ENCODE data around the gene ITIH1. TPM values are rescaled to one million over a fixed set of nuclear protein-coding genes. Genes with fewer than 3 reads are reported as not detected.

Gene ITIH1
- total RNA-seq, 1 donor: not detected

DNA sequence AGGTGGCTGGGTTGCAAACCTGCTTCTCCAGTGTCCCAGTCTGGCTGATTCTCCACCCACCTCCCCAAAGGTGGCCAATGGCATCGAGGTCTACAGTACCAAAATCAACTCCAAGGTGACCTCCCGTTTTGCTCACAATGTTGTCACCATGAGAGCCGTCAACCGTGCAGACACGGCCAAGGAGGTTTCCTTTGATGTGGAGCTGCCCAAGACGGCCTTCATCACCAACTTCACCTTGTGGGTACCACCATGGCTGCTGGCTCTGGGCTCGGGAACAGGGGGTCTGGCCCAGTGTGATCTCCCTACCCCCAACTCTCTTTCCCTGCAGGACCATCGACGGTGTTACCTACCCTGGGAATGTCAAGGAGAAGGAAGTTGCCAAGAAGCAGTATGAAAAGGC lies 19.0 kb downstream of the ITIH1 start:
- H3K27me3 ChIP-seq (ENCODE audit: insufficient read depth, low read length): peaks cover 5% of the 10 kb centered on the region
- TF ChIP-seq, protein P1, sequence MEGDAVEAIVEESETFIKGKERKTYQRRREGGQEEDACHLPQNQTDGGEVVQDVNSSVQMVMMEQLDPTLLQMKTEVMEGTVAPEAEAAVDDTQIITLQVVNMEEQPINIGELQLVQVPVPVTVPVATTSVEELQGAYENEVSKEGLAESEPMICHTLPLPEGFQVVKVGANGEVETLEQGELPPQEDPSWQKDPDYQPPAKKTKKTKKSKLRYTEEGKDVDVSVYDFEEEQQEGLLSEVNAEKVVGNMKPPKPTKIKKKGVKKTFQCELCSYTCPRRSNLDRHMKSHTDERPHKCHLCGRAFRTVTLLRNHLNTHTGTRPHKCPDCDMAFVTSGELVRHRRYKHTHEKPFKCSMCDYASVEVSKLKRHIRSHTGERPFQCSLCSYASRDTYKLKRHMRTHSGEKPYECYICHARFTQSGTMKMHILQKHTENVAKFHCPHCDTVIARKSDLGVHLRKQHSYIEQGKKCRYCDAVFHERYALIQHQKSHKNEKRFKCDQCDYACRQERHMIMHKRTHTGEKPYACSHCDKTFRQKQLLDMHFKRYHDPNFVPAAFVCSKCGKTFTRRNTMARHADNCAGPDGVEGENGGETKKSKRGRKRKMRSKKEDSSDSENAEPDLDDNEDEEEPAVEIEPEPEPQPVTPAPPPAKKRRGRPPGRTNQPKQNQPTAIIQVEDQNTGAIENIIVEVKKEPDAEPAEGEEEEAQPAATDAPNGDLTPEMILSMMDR (IDR thresholded peaks at IDR 0.05; ENCODE audit: extremely low read depth, low read depth, low read length): no peak
- no peaks in the 10 kb centered on the region for H3K9me3 ChIP-seq (ENCODE audit: low read depth, low read length)

GRCh38 chr3:52798376-52798977 lies 21.1 kb downstream of the ITIH1 start:
- TF ChIP-seq, protein P1 (IDR thresholded peaks at IDR 0.05; ENCODE audit: extremely low read depth, low read depth, low read length): no peak
- Histone ChIP-seq H3K27ac (ENCODE audit: low read depth, low read length) (no peak overlapping the region), H4K20me1 (ENCODE audit: insufficient read depth, low read length) (no peaks in the 10 kb centered on the region), H2AFZ (ENCODE audit: low read length) (no peak overlapping the region), H3K4me2 (ENCODE audit: insufficient read depth, low read length) (no peak overlapping the region), H3K27me3 (ENCODE audit: insufficient read depth, low read length) (no peaks in the 10 kb centered on the region), H3K9me3 (ENCODE audit: low read depth, low read length) (no peaks in the 10 kb centered on the region), H3K4me3 (ENCODE audit: insufficient read depth, low read length) (no peak overlapping the region), H3K36me3 (ENCODE audit: insufficient read depth, low read length) (no peaks in the 10 kb centered on the region), H3K79me2 (ENCODE audit: insufficient read depth, low read length) (no peaks in the 10 kb centered on the region), H3K4me1 (ENCODE audit: insufficient read depth, low read length) (peaks cover 3% of the 10 kb centered on the region)
- DNase-seq (ENCODE audit: insufficient read length, low spot score, missing footprints): peak; percentile 87

More for the DNA sequence above, 19.0 kb downstream of the ITIH1 start:
- Histone ChIP-seq H3K4me1 (ENCODE audit: insufficient read depth, low read length) (no peaks in the 10 kb centered on the region), H3K36me3 (ENCODE audit: insufficient read depth, low read length) (no peaks in the 10 kb centered on the region), H2AFZ (ENCODE audit: low read length) (no peak overlapping the region), H3K27ac (ENCODE audit: low read depth, low read length) (no peak overlapping the region), H3K4me3 (ENCODE audit: insufficient read depth, low read length) (no peak overlapping the region), H3K4me2 (ENCODE audit: insufficient read depth, low read length) (no peak overlapping the region), H3K79me2 (ENCODE audit: insufficient read depth, low read length) (no peaks in the 10 kb centered on the region), H4K20me1 (ENCODE audit: insufficient read depth, low read length) (no peaks in the 10 kb centered on the region)
- DNase-seq (ENCODE audit: insufficient read length, low spot score, missing footprints): peak; percentile 58

DNA sequence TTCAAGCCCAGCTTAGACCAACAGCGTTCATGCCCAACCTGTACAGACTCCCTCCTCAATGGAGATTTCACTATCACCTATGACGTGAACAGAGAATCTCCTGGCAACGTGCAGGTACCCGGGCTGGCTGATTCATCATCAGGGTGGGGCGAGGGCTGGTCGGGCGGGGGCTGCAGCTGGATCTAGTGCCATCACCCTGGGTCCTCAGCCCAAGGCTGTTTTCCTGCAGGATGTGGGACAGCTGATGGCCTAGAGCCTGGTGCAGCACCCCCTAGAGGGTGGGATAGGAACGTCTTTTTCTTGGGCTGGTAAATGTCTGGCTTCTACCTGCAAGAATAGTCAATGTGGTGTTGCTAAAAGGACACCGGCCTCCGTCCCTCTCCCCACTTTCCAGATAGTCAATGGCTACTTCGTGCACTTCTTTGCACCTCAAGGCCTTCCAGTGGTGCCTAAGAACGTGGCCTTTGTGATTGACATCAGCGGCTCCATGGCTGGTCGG lies 21.6 kb downstream of the ITIH1 start:
- Histone ChIP-seq H3K27ac (ENCODE audit: low read depth, low read length) (no peak overlapping the region), H2AFZ (ENCODE audit: low read length) (no peak overlapping the region), H3K4me2 (ENCODE audit: insufficient read depth, low read length) (no peak overlapping the region), H3K36me3 (ENCODE audit: insufficient read depth, low read length) (no peaks in the 10 kb centered on the region), H3K4me1 (ENCODE audit: insufficient read depth, low read length) (peaks cover 3% of the 10 kb centered on the region), H3K27me3 (ENCODE audit: insufficient read depth, low read length) (no peaks in the 10 kb centered on the region), H3K79me2 (ENCODE audit: insufficient read depth, low read length) (no peaks in the 10 kb centered on the region), H4K20me1 (ENCODE audit: insufficient read depth, low read length) (no peaks in the 10 kb centered on the region), H3K4me3 (ENCODE audit: insufficient read depth, low read length) (no peak overlapping the region), H3K9me3 (ENCODE audit: low read depth, low read length) (no peaks in the 10 kb centered on the region)
- TF ChIP-seq, protein P1 (IDR thresholded peaks at IDR 0.05; ENCODE audit: extremely low read depth, low read depth, low read length): peak; percentile 48
- DNase-seq (ENCODE audit: insufficient read length, low spot score, missing footprints): peak; percentile 92

DNA sequence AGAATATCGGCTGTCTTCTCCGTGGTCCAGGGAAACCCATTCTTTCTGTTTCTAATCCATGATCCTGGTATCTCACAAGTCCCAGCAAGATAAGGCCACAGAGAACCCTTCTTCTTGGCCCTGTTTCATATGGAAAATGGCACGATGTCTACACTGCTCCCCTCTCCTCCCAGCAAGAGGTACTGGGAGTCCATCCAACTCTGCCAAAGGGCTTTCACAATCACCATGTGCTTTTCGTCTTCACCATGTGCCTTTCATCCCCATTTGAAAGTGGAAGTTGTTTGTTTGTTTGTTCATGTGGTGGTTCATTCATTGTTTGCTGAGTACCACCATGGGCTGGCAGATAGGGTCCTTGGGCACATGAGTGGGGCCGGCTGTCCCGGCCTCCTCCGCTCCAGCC lies 22.7 kb downstream of the ITIH1 start:
- Histone ChIP-seq H3K79me2 (ENCODE audit: insufficient read depth, low read length) (no peaks in the 10 kb centered on the region), H3K9me3 (ENCODE audit: low read depth, low read length) (no peaks in the 10 kb centered on the region), H4K20me1 (ENCODE audit: insufficient read depth, low read length) (no peaks in the 10 kb centered on the region), H3K4me1 (ENCODE audit: insufficient read depth, low read length) (peaks cover 3% of the 10 kb centered on the region), H2AFZ (ENCODE audit: low read length) (no peak overlapping the region), H3K4me2 (ENCODE audit: insufficient read depth, low read length) (no peak overlapping the region), H3K36me3 (ENCODE audit: insufficient read depth, low read length) (no peaks in the 10 kb centered on the region), H3K4me3 (ENCODE audit: insufficient read depth, low read length) (no peak overlapping the region), H3K27ac (ENCODE audit: low read depth, low read length) (no peak overlapping the region), H3K27me3 (ENCODE audit: insufficient read depth, low read length) (no peaks in the 10 kb centered on the region)
- TF ChIP-seq, protein P1 (IDR thresholded peaks at IDR 0.05; ENCODE audit: extremely low read depth, low read depth, low read length): no peak
- peak; percentile 73 for DNase-seq (ENCODE audit: insufficient read length, low spot score, missing footprints)
